Esophagus squamous epithelium (tissue), 4 donors: ENCODE data around the gene TM2D3.

ENCODE experiments used
- POLR2A ChIP-seq, 4 donors: fragments of 450-650 bp; IDR thresholded peaks; one replicate each; pipeline ENCODE4 v1.6.1; 2017; ENCODE audit warnings: antibody characterized with exemption in 4 of 4, mild to moderate bottlenecking in 4 of 4, moderate library complexity in 3 of 4
- TF ChIP-seq, protein P1 (sequence below), 6 experiments: fragments of 450-650 bp in 4 of 6; fragments of 200-600 bp in 2 of 6; sonication (generic) in 2 of 6; IDR thresholded peaks; one replicate each; pipeline ENCODE4 v1.5.1; 2016 to 2019; ENCODE audit warnings: antibody characterized with exemption in 6 of 6, mild to moderate bottlenecking in 4 of 6, moderate library complexity in 4 of 6

DNA sequence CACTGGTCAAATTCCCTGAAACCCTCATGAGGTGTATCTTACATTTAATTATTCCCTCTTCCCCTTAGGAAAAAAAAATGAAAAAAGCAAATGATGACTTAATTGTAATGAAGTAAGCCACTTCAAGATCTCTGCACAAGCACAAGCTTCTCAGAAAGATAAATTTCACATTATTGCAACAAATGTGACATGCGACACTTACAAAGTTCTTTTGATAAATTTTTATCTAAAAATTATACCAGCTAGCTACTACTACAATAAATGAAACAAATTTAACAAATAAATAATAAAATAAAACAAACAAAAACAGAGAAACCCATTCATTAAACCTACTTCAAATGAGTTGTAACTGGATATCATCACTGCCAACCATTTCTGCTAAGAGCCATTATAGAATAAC lies 10.0 kb upstream of the TM2D3 start:
- TF ChIP-seq, protein P1, sequence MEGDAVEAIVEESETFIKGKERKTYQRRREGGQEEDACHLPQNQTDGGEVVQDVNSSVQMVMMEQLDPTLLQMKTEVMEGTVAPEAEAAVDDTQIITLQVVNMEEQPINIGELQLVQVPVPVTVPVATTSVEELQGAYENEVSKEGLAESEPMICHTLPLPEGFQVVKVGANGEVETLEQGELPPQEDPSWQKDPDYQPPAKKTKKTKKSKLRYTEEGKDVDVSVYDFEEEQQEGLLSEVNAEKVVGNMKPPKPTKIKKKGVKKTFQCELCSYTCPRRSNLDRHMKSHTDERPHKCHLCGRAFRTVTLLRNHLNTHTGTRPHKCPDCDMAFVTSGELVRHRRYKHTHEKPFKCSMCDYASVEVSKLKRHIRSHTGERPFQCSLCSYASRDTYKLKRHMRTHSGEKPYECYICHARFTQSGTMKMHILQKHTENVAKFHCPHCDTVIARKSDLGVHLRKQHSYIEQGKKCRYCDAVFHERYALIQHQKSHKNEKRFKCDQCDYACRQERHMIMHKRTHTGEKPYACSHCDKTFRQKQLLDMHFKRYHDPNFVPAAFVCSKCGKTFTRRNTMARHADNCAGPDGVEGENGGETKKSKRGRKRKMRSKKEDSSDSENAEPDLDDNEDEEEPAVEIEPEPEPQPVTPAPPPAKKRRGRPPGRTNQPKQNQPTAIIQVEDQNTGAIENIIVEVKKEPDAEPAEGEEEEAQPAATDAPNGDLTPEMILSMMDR (IDR thresholded peaks at IDR 0.05): no peak
- no peak for TF ChIP-seq POLR2A (IDR thresholded peaks at IDR 0.05)
